ENCODE data around the gene RELN. TPM values are rescaled to one million over a fixed set of nuclear protein-coding genes. Genes with fewer than 3 reads are reported as not detected.
A peak's percentile ranks its signal among the peaks of the same experiment; 100 is the strongest.

The RELN gene
- total and polyA plus RNA-seq, 2 of the 13 experiments (the other 11 are each of a cell fraction or from before 2014, with no cell fraction given) = 315 to 332 TPM

- Histone ChIP-seq H3K4me3 (replicated peaks in 1 of 3; ENCODE audit: insufficient read depth in 1 of 3, low read depth in 2 of 3, low read length in 3 of 3) (no peak overlapping the region), H4K20me1 (ENCODE audit: insufficient read depth, low read length) (no peaks in the 10 kb centered on the region), H3K27ac (ENCODE audit: extremely low read length, insufficient read depth, low read length) (no peak overlapping the region), H3K4me2 (ENCODE audit: low read depth, low read length) (no peak overlapping the region), H3K27me3 (ENCODE audit: control insufficient read depth in 1 of 2, insufficient read depth in 2 of 2, low read length in 2 of 2) (no peaks in the 10 kb centered on the region), H3K4me1 (ENCODE audit: insufficient read depth, low read length) (no peaks in the 10 kb centered on the region), H2AFZ (ENCODE audit: low read length) (no peak overlapping the region), H3K36me3 (replicated peaks in 1 of 2; ENCODE audit: control insufficient read depth in 1 of 2, insufficient read depth in 2 of 2, low read length in 2 of 2) (peaks cover 0 to 4% of the 10 kb centered on the region in 2 experiments; a peak in 1 of 5 replicates), H3K79me2 (ENCODE audit: insufficient read depth, low read length) (no peaks in the 10 kb centered on the region), H3K9ac (ENCODE audit: insufficient read depth, low read depth, low read length) (no peak overlapping the region), H3K9me3 (ENCODE audit: low read length) (no peaks in the 10 kb centered on the region)
- no peak for ATAC-seq
- FAIRE-seq = no peak
- in situ Hi-C loops (cut with HindIII; ENCODE audit: extremely low pct_ligation_motif_present, low pct_unique_long_range_greater_than_20kb) = no loop called here
- TF ChIP-seq MAF1 (CRISPR knock-in tag; IDR thresholded peaks at IDR 0.05; ENCODE audit: borderline replicate concordance) (no peak), RBM22 (optimal IDR thresholded peaks at IDR 0.05; ENCODE audit: low read length) (peak; percentile 87), ARID3A (IDR thresholded peaks at IDR 0.05; ENCODE audit: low read depth, low read length) (no peak), ZNF3 (CRISPR knock-in tag; IDR thresholded peaks at IDR 0.05) (no peak), PITX1 (CRISPR knock-in tag; IDR thresholded peaks at IDR 0.05) (no peak), ZNF75D (CRISPR knock-in tag; IDR thresholded peaks at IDR 0.05; ENCODE audit: borderline replicate concordance) (no peak)
- no peak for DNase-seq (ENCODE audit: low spot score)
- CTCF ChIA-PET (ENCODE audit: low intra/inter-chr PET ratio, low total read pairs) = no interaction called here
- BruUV-seq (replicated peaks) = no TSS peak
- WGBS (ENCODE audit: low lambda C conversion rate) = 84% methylated on average over 8 of the region's 8 CpGs
- intact Hi-C loops (cut with micrococcal nuclease; ENCODE audit: unreplicated experiment) = no loop called here
- POLR2A ChIA-PET = no interaction called here
Measured at GRCh38 chr7:103751311-103751880, 238.1 kb downstream of the RELN start.

GRCh38 chr7:103748680-103749079 is 240.8 kb downstream of the RELN start:
- Histone ChIP-seq H3K9ac (ENCODE audit: insufficient read depth, low read depth, low read length) (no peak overlapping the region), H3K4me2 (ENCODE audit: low read depth, low read length) (no peak overlapping the region), H3K27ac (ENCODE audit: extremely low read length, insufficient read depth, low read length) (no peak overlapping the region), H3K36me3 (replicated peaks in 1 of 2; ENCODE audit: control insufficient read depth in 1 of 2, insufficient read depth in 2 of 2, low read length in 2 of 2) (peaks cover 0 to 4% of the 10 kb centered on the region in 2 experiments; a peak in 1 of 5 replicates), H3K4me1 (ENCODE audit: insufficient read depth, low read length) (no peaks in the 10 kb centered on the region), H3K79me2 (ENCODE audit: insufficient read depth, low read length) (no peaks in the 10 kb centered on the region), H2AFZ (ENCODE audit: low read length) (no peak overlapping the region), H4K20me1 (ENCODE audit: insufficient read depth, low read length) (no peaks in the 10 kb centered on the region), H3K27me3 (ENCODE audit: control insufficient read depth in 1 of 2, insufficient read depth in 2 of 2, low read length in 2 of 2) (no peaks in the 10 kb centered on the region), H3K4me3 (replicated peaks in 1 of 3; ENCODE audit: insufficient read depth in 1 of 3, low read depth in 2 of 3, low read length in 3 of 3) (no peak overlapping the region), H3K9me3 (ENCODE audit: low read length) (no peaks in the 10 kb centered on the region)
- WGBS (ENCODE audit: low lambda C conversion rate) = 42% methylated on average over 1 of the region's 1 CpG
- POLR2A ChIA-PET = no interaction called here
- in situ Hi-C loops (cut with HindIII; ENCODE audit: extremely low pct_ligation_motif_present, low pct_unique_long_range_greater_than_20kb) (no loop called here), intact Hi-C loops (cut with micrococcal nuclease; ENCODE audit: unreplicated experiment) (no loop called here)
- ATAC-seq (no peak), DNase-seq (ENCODE audit: low spot score) (no peak), FAIRE-seq (no peak)
- CTCF ChIA-PET (ENCODE audit: low intra/inter-chr PET ratio, low total read pairs) = no interaction called here
- BruUV-seq (replicated peaks) = no TSS peak
- TF ChIP-seq ZBTB14 (CRISPR knock-in tag; IDR thresholded peaks at IDR 0.05) (no peak), MAFK (conservative IDR thresholded peaks at IDR 0.05 in 1 of 2, IDR thresholded peaks at IDR 0.05 in 1 of 2; ENCODE audit: low read length in 2 of 2) (peak; percentile 71 to 83), ZUFSP (CRISPR knock-in tag; IDR thresholded peaks at IDR 0.05; ENCODE audit: borderline replicate concordance) (no peak), MAFF (IDR thresholded peaks at IDR 0.05; ENCODE audit: low read depth, low read length) (peak; percentile 78), MTERF4 (CRISPR knock-in tag; IDR thresholded peaks at IDR 0.05) (no peak)
